ENCODE measurements around the gene ATP6V0E1. TPM values are rescaled to one million over a fixed set of nuclear protein-coding genes. Genes with fewer than 3 reads are reported as not detected.

ATP6V0E1 gene
- polyA plus RNA-seq, 1 donor from 2014 or later = 53.0 TPM

DNA sequence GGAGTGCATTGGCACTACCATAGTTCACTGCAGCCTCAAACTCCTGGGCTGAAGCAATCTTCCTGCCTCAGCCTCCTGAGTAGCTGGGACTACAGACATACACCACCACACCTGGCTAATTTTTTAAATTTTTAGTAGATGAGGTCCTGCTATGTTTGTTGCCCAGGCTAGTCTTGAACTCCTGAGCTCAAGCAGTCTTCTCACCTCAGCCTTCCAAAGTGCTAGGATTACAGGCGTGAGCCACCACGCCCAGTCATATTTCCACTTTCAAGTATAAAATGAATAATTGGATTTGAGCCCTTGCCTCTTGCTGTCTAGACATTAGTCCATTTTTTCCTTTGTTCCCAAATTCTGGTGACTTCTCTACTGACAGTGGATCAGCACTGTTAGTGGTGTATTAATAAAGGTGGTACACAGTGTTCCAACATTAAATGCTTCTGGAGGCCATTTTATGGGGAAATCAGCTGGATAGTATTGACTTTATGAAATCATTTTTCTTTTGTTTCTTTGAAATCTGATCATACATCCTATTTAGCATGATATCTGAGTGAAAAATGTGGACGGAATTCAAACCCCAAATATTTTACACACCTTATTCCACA lies 15.9 kb downstream of the ATP6V0E1 start:
- no peaks in the 10 kb centered on the region for H3K9me3 ChIP-seq (ENCODE audit: low read length)
- H3K27ac ChIP-seq (ENCODE audit: low read length) = no peak overlapping the region
- H3F3A ChIP-seq (ENCODE audit: insufficient read depth, low read length, poor library complexity, severe bottlenecking) = no peaks in the 10 kb centered on the region
- no peak overlapping the region for H3K4me3 ChIP-seq (ENCODE audit: low read length)
- H4K20me1 ChIP-seq (ENCODE audit: insufficient read depth) = peaks cover 4% of the 10 kb centered on the region
- H3K4me2 ChIP-seq (ENCODE audit: low read length) = no peak overlapping the region
- H3K9me2 ChIP-seq (ENCODE audit: insufficient read depth, low read length) = no peaks in the 10 kb centered on the region
- H2AFZ ChIP-seq (ENCODE audit: low read depth, low read length) = no peak overlapping the region
- TF ChIP-seq EP300 (conservative IDR thresholded peaks at IDR 0.05; ENCODE audit: poor library complexity, severe bottlenecking) = no peak
- TF ChIP-seq SMC3 (conservative IDR thresholded peaks at IDR 0.05; ENCODE audit: poor library complexity) = no peak
- no peak for TF ChIP-seq MXI1 (conservative IDR thresholded peaks at IDR 0.05; ENCODE audit: poor library complexity, severe bottlenecking)
- TF ChIP-seq TAF1 (IDR thresholded peaks at IDR 0.05; ENCODE audit: low read depth) = no peak
- TF ChIP-seq EZH2 (IDR thresholded peaks at IDR 0.05; ENCODE audit: borderline replicate concordance, insufficient read depth, low read length, poor library complexity, severe bottlenecking) = no peak
- TF ChIP-seq POLR2AphosphoS5 (IDR thresholded peaks at IDR 0.05) = no peak
- TF ChIP-seq RAD21 (conservative IDR thresholded peaks at IDR 0.05) = no peak
- no peak for TF ChIP-seq CTCF (IDR thresholded peaks at IDR 0.05; ENCODE audit: poor library complexity, severe bottlenecking)
- no peak overlapping the region for H3K9ac ChIP-seq (ENCODE audit: low read length)
- no peaks in the 10 kb centered on the region for H3K36me3 ChIP-seq (ENCODE audit: insufficient read depth, low read length)
- no peaks in the 10 kb centered on the region for H3K27me3 ChIP-seq (ENCODE audit: insufficient read depth, low read depth, low read length)
- peaks cover 21% of the 10 kb centered on the region for H3K79me2 ChIP-seq (replicated peaks; ENCODE audit: insufficient read depth, low read length)

- Histone ChIP-seq H3K4me2 (ENCODE audit: low read length) (no peak overlapping the region), H3K27me3 (ENCODE audit: insufficient read depth, low read depth, low read length) (no peaks in the 10 kb centered on the region), H3K79me2 (replicated peaks; ENCODE audit: insufficient read depth, low read length) (peaks cover 26% of the 10 kb centered on the region), H3K9ac (ENCODE audit: low read length) (no peak overlapping the region), H4K20me1 (ENCODE audit: insufficient read depth) (peaks cover 4% of the 10 kb centered on the region), H3K9me2 (ENCODE audit: insufficient read depth, low read length) (no peaks in the 10 kb centered on the region), H3K9me3 (ENCODE audit: low read length) (no peaks in the 10 kb centered on the region), H3K27ac (ENCODE audit: low read length) (no peak overlapping the region), H2AFZ (ENCODE audit: low read depth, low read length) (no peak overlapping the region), H3F3A (ENCODE audit: insufficient read depth, low read length, poor library complexity, severe bottlenecking) (no peaks in the 10 kb centered on the region), H3K36me3 (ENCODE audit: insufficient read depth, low read length) (no peaks in the 10 kb centered on the region), H3K4me3 (ENCODE audit: low read length) (no peak overlapping the region)
- TF ChIP-seq, protein P1, sequence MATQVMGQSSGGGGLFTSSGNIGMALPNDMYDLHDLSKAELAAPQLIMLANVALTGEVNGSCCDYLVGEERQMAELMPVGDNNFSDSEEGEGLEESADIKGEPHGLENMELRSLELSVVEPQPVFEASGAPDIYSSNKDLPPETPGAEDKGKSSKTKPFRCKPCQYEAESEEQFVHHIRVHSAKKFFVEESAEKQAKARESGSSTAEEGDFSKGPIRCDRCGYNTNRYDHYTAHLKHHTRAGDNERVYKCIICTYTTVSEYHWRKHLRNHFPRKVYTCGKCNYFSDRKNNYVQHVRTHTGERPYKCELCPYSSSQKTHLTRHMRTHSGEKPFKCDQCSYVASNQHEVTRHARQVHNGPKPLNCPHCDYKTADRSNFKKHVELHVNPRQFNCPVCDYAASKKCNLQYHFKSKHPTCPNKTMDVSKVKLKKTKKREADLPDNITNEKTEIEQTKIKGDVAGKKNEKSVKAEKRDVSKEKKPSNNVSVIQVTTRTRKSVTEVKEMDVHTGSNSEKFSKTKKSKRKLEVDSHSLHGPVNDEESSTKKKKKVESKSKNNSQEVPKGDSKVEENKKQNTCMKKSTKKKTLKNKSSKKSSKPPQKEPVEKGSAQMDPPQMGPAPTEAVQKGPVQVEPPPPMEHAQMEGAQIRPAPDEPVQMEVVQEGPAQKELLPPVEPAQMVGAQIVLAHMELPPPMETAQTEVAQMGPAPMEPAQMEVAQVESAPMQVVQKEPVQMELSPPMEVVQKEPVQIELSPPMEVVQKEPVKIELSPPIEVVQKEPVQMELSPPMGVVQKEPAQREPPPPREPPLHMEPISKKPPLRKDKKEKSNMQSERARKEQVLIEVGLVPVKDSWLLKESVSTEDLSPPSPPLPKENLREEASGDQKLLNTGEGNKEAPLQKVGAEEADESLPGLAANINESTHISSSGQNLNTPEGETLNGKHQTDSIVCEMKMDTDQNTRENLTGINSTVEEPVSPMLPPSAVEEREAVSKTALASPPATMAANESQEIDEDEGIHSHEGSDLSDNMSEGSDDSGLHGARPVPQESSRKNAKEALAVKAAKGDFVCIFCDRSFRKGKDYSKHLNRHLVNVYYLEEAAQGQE (IDR thresholded peaks at IDR 0.05; ENCODE audit: borderline replicate concordance) = no peak
- TF ChIP-seq SMC3 (conservative IDR thresholded peaks at IDR 0.05; ENCODE audit: poor library complexity) (no peak), EP300 (conservative IDR thresholded peaks at IDR 0.05; ENCODE audit: poor library complexity, severe bottlenecking) (no peak), RAD21 (conservative IDR thresholded peaks at IDR 0.05) (no peak), CTCF (IDR thresholded peaks at IDR 0.05; ENCODE audit: poor library complexity, severe bottlenecking) (no peak), EZH2 (IDR thresholded peaks at IDR 0.05; ENCODE audit: borderline replicate concordance, insufficient read depth, low read length, poor library complexity, severe bottlenecking) (no peak), TAF1 (IDR thresholded peaks at IDR 0.05; ENCODE audit: low read depth) (no peak), MXI1 (conservative IDR thresholded peaks at IDR 0.05; ENCODE audit: poor library complexity, severe bottlenecking) (no peak), POLR2AphosphoS5 (IDR thresholded peaks at IDR 0.05) (no peak)
These were observed 16.4 kb downstream of the ATP6V0E1 start for GRCh38 chr5:172999974-173000373.
